ENCODE measurements around the gene BRAP. TPM values are rescaled to one million over a fixed set of nuclear protein-coding genes. Genes with fewer than 3 reads are reported as not detected.
"Not testable (repeated sequence)": the region's sequence is repeated elsewhere in the genome, so short reads cannot be mapped to it uniquely, and the experiment has no call there.

Gene BRAP
- total RNA-seq, 2 experiments from 2014 or later: 22.4 to 23.0 TPM

GRCh38 chr12:111645433-111645832, 40.3 kb downstream of the BRAP start:
- Mint-ChIP-seq H3K36me3 (peaks cover 5% of the 10 kb centered on the region), H3K27ac (no peak overlapping the region), H3K9me3 (no peaks in the 10 kb centered on the region), H3K4me1 (no peaks in the 10 kb centered on the region), H3K4me3 (no peak overlapping the region), H3K27me3 (no peaks in the 10 kb centered on the region)
- no peak for DNase-seq

GRCh38 chr12:111643427-111643826, 42.3 kb downstream of the BRAP start:
- Mint-ChIP-seq H3K27ac (no peak overlapping the region), H3K4me1 (no peaks in the 10 kb centered on the region), H3K4me3 (no peak overlapping the region), H3K27me3 (no peaks in the 10 kb centered on the region), H3K36me3 (peaks cover 3% of the 10 kb centered on the region), H3K9me3 (no peaks in the 10 kb centered on the region)
- no peak for DNase-seq

GRCh38 chr12:111642681-111643426, 42.9 kb downstream of the BRAP start:
- H3K4me1 Mint-ChIP-seq: no peaks in the 10 kb centered on the region
- no peaks in the 10 kb centered on the region for H3K27me3 Mint-ChIP-seq
- no peak overlapping the region for H3K4me3 Mint-ChIP-seq
- no peaks in the 10 kb centered on the region for H3K9me3 Mint-ChIP-seq
- H3K27ac Mint-ChIP-seq: no peak overlapping the region
- H3K36me3 Mint-ChIP-seq: peaks cover 3% of the 10 kb centered on the region
- DNase-seq: no peak

GRCh38 chr12:111640506-111640905, 45.2 kb downstream of the BRAP start:
- peaks cover under 1% of the 10 kb centered on the region for H3K4me1 Mint-ChIP-seq

DNA sequence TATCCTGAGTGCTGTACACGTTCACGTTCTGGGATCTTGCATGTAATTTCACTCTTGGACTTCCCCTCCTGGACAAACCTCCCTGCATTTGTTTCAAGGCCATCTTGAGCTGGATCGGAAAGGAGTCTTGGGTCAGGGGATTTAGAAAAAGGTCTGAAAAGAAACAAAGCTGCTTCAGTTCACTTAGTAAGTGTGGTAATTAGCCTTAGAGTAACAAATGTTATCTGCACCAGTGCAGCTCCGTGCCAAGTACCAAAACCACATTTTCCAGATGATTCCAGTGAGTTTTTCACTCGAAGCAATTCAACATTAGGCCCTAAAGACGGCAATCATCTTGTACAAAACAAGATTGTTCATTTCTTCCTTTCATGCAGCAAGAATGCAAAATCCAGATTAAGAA, 47.2 kb downstream of the BRAP start:
- peaks cover 3% of the 10 kb centered on the region for H3K36me3 Mint-ChIP-seq
- H3K4me3 Mint-ChIP-seq: no peak overlapping the region

More at GRCh38 chr12:111640506-111640905, 45.2 kb downstream of the BRAP start:
- peaks cover 3% of the 10 kb centered on the region for H3K36me3 Mint-ChIP-seq
- no peak for DNase-seq
- H3K9me3 Mint-ChIP-seq: no peaks in the 10 kb centered on the region
- H3K27me3 Mint-ChIP-seq: no peaks in the 10 kb centered on the region
- no peak overlapping the region for H3K27ac Mint-ChIP-seq
- no peak overlapping the region for H3K4me3 Mint-ChIP-seq

DNA sequence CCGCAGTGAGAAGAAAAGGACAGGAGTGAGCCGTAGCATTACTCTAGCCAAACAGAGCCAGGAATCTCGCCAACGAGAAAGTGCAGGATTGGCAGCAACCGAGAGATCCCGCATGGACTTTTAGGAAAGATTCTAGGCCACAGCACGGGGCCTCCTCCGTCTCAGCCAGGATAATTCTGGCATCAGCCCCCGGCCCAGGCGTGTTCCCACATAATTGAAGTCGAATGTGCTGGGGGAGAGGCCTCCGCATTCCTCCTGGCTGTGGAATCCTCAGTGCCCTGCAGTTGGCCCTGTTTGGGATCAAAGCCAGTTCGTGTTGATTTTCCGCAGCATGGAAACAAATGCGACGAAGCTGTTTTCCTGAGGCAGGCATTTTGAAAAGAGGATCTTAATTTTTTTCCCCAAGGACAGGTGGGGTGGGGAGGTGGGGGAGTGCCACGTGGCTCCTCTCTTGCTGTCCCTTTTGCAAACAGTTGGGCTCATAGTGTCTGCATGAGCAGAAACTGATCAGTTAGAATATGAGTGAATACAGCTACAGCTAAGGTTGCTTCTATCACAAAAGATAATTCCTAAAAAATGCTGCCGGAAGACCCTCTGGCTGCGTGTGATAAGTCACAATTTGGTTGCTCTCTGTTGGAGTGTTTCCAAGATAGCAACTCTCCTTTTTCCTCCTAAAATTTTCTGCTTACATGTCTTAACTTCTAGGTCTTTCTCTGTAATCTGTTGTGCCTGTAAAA, 49.4 kb downstream of the BRAP start:
- H3K27ac Mint-ChIP-seq: no peak overlapping the region
- no peaks in the 10 kb centered on the region for H3K27me3 Mint-ChIP-seq
- no peak for DNase-seq
- H3K9me3 Mint-ChIP-seq: no peaks in the 10 kb centered on the region
- no peaks in the 10 kb centered on the region for H3K36me3 Mint-ChIP-seq
- no peak overlapping the region for H3K4me3 Mint-ChIP-seq
- peaks cover 2% of the 10 kb centered on the region for H3K4me1 Mint-ChIP-seq

More for the DNA sequence above, 47.2 kb downstream of the BRAP start:
- DNase-seq: no peak
- H3K9me3 Mint-ChIP-seq: no peaks in the 10 kb centered on the region
- H3K4me1 Mint-ChIP-seq: peaks cover 2% of the 10 kb centered on the region
- no peaks in the 10 kb centered on the region for H3K27me3 Mint-ChIP-seq
- no peak overlapping the region for H3K27ac Mint-ChIP-seq

DNA sequence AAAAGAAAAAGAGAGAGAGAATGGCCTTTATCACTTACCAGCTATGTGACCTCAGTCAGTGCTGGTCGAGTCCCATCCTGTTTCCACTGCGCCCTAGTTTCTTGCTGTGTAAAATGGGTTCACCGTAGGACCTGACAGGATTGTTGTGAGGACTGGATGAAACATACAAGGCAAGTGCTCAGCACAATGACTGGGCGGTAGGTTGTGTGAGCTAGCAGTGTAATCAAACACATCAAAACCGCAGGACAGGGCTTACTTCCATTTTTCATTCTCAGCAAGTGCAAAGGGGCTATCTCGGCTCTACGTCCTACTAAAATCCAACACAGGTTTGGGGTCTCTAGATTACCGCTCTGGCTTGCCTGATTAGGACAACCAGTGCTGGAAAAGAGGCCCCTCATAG, 50.2 kb downstream of the BRAP start:
- Mint-ChIP-seq H3K9me3 (no peaks in the 10 kb centered on the region), H3K27me3 (no peaks in the 10 kb centered on the region), H3K4me1 (peaks cover 2% of the 10 kb centered on the region), H3K36me3 (no peaks in the 10 kb centered on the region), H3K4me3 (no peak overlapping the region), H3K27ac (no peak overlapping the region)
- no peak for DNase-seq

GRCh38 chr12:111628505-111629260, 57.1 kb downstream of the BRAP start:
- H3K4me1 Mint-ChIP-seq: no peaks in the 10 kb centered on the region
- H3K36me3 Mint-ChIP-seq: no peaks in the 10 kb centered on the region
- no peak for DNase-seq
- H3K4me3 Mint-ChIP-seq: no peak overlapping the region
- no peak overlapping the region for H3K27ac Mint-ChIP-seq
- H3K9me3 Mint-ChIP-seq: no peaks in the 10 kb centered on the region
- no peaks in the 10 kb centered on the region for H3K27me3 Mint-ChIP-seq

- DNase-seq: no peak
- Mint-ChIP-seq H3K27ac (no peak overlapping the region), H3K36me3 (no peaks in the 10 kb centered on the region), H3K9me3 (no peaks in the 10 kb centered on the region), H3K27me3 (no peaks in the 10 kb centered on the region), H3K4me1 (no peaks in the 10 kb centered on the region), H3K4me3 (no peak overlapping the region)
Measured at GRCh38 chr12:111626230-111626629, 59.5 kb downstream of the BRAP start.

DNA sequence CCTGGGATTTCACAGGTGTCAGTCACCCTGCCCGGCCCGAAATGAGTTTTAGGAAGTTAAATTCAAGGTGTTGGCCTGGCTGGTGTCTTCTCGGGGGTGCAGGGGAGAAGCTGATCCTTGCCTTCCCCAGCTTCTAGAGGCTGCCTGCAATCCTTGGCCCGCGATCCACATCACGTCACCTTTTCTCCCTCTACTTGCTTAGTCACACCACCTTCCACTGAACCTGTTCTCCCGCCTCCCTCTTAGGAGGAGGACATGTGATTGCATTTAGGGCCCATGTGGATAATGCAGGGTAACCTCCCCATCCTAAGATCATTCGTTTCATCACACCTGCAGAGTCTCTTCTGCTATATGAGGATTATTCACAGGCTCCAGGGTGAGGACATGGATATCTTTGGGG, 61.2 kb downstream of the BRAP start:
- Mint-ChIP-seq H3K4me1 (no peaks in the 10 kb centered on the region), H3K4me3 (no peak overlapping the region), H3K9me3 (no peaks in the 10 kb centered on the region), H3K27ac (no peak overlapping the region), H3K27me3 (no peaks in the 10 kb centered on the region), H3K36me3 (no peaks in the 10 kb centered on the region)
- DNase-seq: no peak

GRCh38 chr12:111617841-111618240, 67.9 kb downstream of the BRAP start:
- H3K4me3 Mint-ChIP-seq, H3K27me3 Mint-ChIP-seq, H3K27ac Mint-ChIP-seq, H3K4me1 Mint-ChIP-seq, DNase-seq, H3K9me3 Mint-ChIP-seq, H3K36me3 Mint-ChIP-seq: not testable (repeated sequence)

- Mint-ChIP-seq H3K27ac (no peak overlapping the region), H3K27me3 (no peaks in the 10 kb centered on the region), H3K36me3 (no peaks in the 10 kb centered on the region), H3K4me1 (no peaks in the 10 kb centered on the region), H3K9me3 (no peaks in the 10 kb centered on the region), H3K4me3 (no peak overlapping the region)
- DNase-seq: no peak
Measured at GRCh38 chr12:111616177-111616623, 69.6 kb downstream of the BRAP start.

GRCh38 chr12:111607239-111607638, 78.5 kb downstream of the BRAP start:
- no peaks in the 10 kb centered on the region for H3K9me3 Mint-ChIP-seq
- DNase-seq: no peak

DNA sequence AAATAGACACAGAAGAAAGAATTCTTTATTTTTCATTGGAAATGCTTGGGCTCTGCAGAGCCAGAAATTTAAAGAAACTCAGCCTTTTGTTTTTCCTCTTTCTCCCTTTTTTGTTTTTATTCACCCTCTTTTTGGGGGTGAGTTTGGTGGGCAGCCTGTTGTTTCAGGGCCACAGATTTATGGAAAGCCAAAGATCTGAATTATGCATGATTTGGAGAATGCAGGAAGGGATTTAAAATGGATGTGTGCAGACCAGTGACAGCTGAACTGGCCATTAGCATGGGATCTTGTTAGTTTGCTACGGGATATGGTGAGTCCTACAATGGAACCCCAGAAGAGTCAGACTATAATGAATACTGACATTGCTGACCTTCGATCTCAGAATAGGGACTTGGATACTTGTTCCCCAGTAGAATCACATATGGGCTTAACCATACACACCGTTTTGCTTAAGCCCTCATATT, 79.0 kb downstream of the BRAP start:
- no peaks in the 10 kb centered on the region for H3K27me3 Mint-ChIP-seq
- H3K9me3 Mint-ChIP-seq: no peaks in the 10 kb centered on the region
- DNase-seq: no peak
- no peak overlapping the region for H3K4me3 Mint-ChIP-seq
- no peaks in the 10 kb centered on the region for H3K36me3 Mint-ChIP-seq
- no peaks in the 10 kb centered on the region for H3K4me1 Mint-ChIP-seq
- H3K27ac Mint-ChIP-seq: no peak overlapping the region

More at GRCh38 chr12:111607239-111607638, 78.5 kb downstream of the BRAP start:
- H3K4me3 Mint-ChIP-seq: no peak overlapping the region
- no peaks in the 10 kb centered on the region for H3K27me3 Mint-ChIP-seq
- H3K4me1 Mint-ChIP-seq: no peaks in the 10 kb centered on the region
- no peak overlapping the region for H3K27ac Mint-ChIP-seq
- no peaks in the 10 kb centered on the region for H3K36me3 Mint-ChIP-seq

Measured in activated naive CD8-positive, alpha-beta T cell treated with anti-CD3 and anti-CD28 coated beads for 36 hours (primary cell).